SU-DHL-6 (cell line): ENCODE measurements around the gene RRP1B.

Experiments used
- CTCF ChIP-seq: fragments of 200-600 bp; sonication (generic); IDR thresholded peaks from one replicate; pipeline ENCODE4 v1.5.1; 2017; ENCODE audit warnings: antibody characterized with exemption, mild to moderate bottlenecking, low read length, moderate library complexity; ENCODE audit not compliant: insufficient read depth, poor library complexity, severe bottlenecking
- EZH2phosphoT487 ChIP-seq: fragments of 200-600 bp; sonication (generic), shearing (Covaris generic); conservative IDR thresholded peaks from 2 replicates; pipeline ENCODE4 v1.6.1; 2018; ENCODE audit warnings: mild to moderate bottlenecking, antibody characterized with exemption, low read length, moderate library complexity, mixed read lengths

DNA sequence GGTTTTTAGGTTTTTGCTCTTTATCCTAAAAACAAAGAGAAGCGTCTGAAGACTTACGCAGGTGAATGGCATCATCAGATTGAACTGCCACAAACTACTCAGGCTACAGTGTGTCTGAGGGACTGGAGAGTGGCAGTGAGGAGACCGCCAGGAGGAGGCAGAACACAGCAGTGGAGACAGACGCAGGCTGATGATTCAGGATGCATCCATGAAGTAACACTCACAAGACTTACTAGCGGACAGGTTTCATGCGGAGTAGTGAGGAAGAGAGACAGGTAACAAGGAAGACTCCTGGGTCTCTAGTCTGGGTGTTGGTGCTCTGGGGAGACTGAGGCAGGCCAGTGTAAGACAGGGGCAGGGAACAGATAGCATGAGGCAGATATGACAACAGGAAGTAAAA lies 5.7 kb upstream of the RRP1B start:
- TF ChIP-seq CTCF (no peak), EZH2phosphoT487 (no peak)
